Stimulated activated CD4-positive, alpha-beta T cell treated with anti-CD3 and anti-CD28 coated beads, Interleukin-4, amount 100 ng/mL, for 1 hour (primary cell): ENCODE results near the gene OMA1.
A peak's percentile ranks its signal among the peaks of the same experiment; 100 is the strongest.
"Not testable (repeated sequence)": the region's sequence is repeated elsewhere in the genome, so short reads cannot be mapped to it uniquely, and the experiment has no call there.

Experiments
- DNase-seq: peaks from one replicate; pipeline ENCODE4 v3.0.0-alpha.2; 2020

The OMA1 gene

GRCh38 chr1:58524353-58524945 is 22.1 kb downstream of the OMA1 start:
- DNase-seq = no peak

GRCh38 chr1:58515794-58516401 is 30.6 kb downstream of the OMA1 start:
- peak; percentile 2 for DNase-seq

GRCh38 chr1:58513956-58514355 is 32.6 kb downstream of the OMA1 start:
- no peak for DNase-seq

- no peak for DNase-seq
These were observed 37.9 kb downstream of the OMA1 start for GRCh38 chr1:58508629-58509028.

- DNase-seq = no peak
These were observed 41.2 kb downstream of the OMA1 start for GRCh38 chr1:58505286-58505685.

- no peak for DNase-seq
These were observed 44.0 kb downstream of the OMA1 start for GRCh38 chr1:58502519-58502918.

GRCh38 chr1:58500043-58500442 is 46.5 kb downstream of the OMA1 start:
- DNase-seq = no peak

- DNase-seq = no peak
These were observed 49.0 kb downstream of the OMA1 start for GRCh38 chr1:58497499-58497898.

- DNase-seq = no peak
These were observed 50.5 kb downstream of the OMA1 start for GRCh38 chr1:58496042-58496441.

GRCh38 chr1:58488914-58489313 is 57.6 kb downstream of the OMA1 start:
- not testable (repeated sequence) for DNase-seq

- DNase-seq = no peak
These were observed 59.5 kb downstream of the OMA1 start for GRCh38 chr1:58487002-58487401.

GRCh38 chr1:58481962-58482361 is 64.6 kb downstream of the OMA1 start:
- no peak for DNase-seq

- DNase-seq = no peak
These were observed 66.3 kb downstream of the OMA1 start for GRCh38 chr1:58480191-58480590.

GRCh38 chr1:58477390-58477789 is 69.1 kb downstream of the OMA1 start:
- DNase-seq = no peak

- no peak for DNase-seq
These were observed 70.3 kb downstream of the OMA1 start for GRCh38 chr1:58476179-58476578.

GRCh38 chr1:58469476-58469875 is 77.0 kb downstream of the OMA1 start:
- DNase-seq = no peak

GRCh38 chr1:58469016-58469415 is 77.5 kb downstream of the OMA1 start:
- no peak for DNase-seq

- no peak for DNase-seq
These were observed 77.9 kb downstream of the OMA1 start for GRCh38 chr1:58468612-58469011.

- DNase-seq = no peak
These were observed 79.8 kb downstream of the OMA1 start for GRCh38 chr1:58466630-58467241.

- no peak for DNase-seq
These were observed 80.5 kb downstream of the OMA1 start for GRCh38 chr1:58465825-58466629.

GRCh38 chr1:58465176-58465575 is 81.3 kb downstream of the OMA1 start:
- DNase-seq = no peak

GRCh38 chr1:58460469-58460868 is 86.1 kb downstream of the OMA1 start:
- no peak for DNase-seq

GRCh38 chr1:58459911-58460310 is 86.6 kb downstream of the OMA1 start:
- no peak for DNase-seq
